Measurements from ENCODE around the gene ARRDC1. TPM values are rescaled to one million over a fixed set of nuclear protein-coding genes. Genes with fewer than 3 reads are reported as not detected.
"Not testable (repeated sequence)": the region's sequence is repeated elsewhere in the genome, so short reads cannot be mapped to it uniquely, and the experiment has no call there.

Gene ARRDC1
- total and polyA plus RNA-seq, 8 donors = 26.2 to 77.3 (median 32.6) TPM

GRCh38 chr9:137621131-137621757 is 15.8 kb downstream of the ARRDC1 start:
- intact Hi-C loops (cut with DNase I) = no loop called here
- peaks cover 22 to 60% of the 10 kb centered on the region in 2 donors for H3K4me1 ChIP-seq

GRCh38 chr9:137622211-137622610 is 16.7 kb downstream of the ARRDC1 start:
- intact Hi-C loops (cut with DNase I); ATAC-seq: not testable (repeated sequence)

More at GRCh38 chr9:137621131-137621757, 15.8 kb downstream of the ARRDC1 start:
- Histone ChIP-seq H3K27me3 (no peaks in the 10 kb centered on the region), H3K36me3 (peaks cover 0 to 4% of the 10 kb centered on the region in 2 donors), H3K27ac (no peak overlapping the region), H3K4me3 (no peak overlapping the region), H3K9me3 (no peaks in the 10 kb centered on the region)
- DNase-seq (peak in 1 of 4 donors; percentile 3), ATAC-seq (no peak)
- TF ChIP-seq, protein P1, sequence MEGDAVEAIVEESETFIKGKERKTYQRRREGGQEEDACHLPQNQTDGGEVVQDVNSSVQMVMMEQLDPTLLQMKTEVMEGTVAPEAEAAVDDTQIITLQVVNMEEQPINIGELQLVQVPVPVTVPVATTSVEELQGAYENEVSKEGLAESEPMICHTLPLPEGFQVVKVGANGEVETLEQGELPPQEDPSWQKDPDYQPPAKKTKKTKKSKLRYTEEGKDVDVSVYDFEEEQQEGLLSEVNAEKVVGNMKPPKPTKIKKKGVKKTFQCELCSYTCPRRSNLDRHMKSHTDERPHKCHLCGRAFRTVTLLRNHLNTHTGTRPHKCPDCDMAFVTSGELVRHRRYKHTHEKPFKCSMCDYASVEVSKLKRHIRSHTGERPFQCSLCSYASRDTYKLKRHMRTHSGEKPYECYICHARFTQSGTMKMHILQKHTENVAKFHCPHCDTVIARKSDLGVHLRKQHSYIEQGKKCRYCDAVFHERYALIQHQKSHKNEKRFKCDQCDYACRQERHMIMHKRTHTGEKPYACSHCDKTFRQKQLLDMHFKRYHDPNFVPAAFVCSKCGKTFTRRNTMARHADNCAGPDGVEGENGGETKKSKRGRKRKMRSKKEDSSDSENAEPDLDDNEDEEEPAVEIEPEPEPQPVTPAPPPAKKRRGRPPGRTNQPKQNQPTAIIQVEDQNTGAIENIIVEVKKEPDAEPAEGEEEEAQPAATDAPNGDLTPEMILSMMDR (IDR thresholded peaks at IDR 0.05) = peak in 1 of 2 donors; percentile 35

GRCh38 chr9:137626464-137626863 is 21.0 kb downstream of the ARRDC1 start:
- no peak overlapping the region for H3K4me3 ChIP-seq
- H3K4me1 ChIP-seq = peaks cover 14 to 75% of the 10 kb centered on the region in 2 donors
- TF ChIP-seq, protein P1 (IDR thresholded peaks at IDR 0.05) = no peak
- H3K36me3 ChIP-seq = no peaks in the 10 kb centered on the region
- no peak overlapping the region for H3K27ac ChIP-seq
- DNase-seq = no peak
- no peaks in the 10 kb centered on the region for H3K27me3 ChIP-seq
- intact Hi-C loops (cut with DNase I) = no loop called here
- H3K9me3 ChIP-seq = no peaks in the 10 kb centered on the region
- no peak for ATAC-seq

More at GRCh38 chr9:137622211-137622610, 16.7 kb downstream of the ARRDC1 start:
- H3K27me3 ChIP-seq, H3K9me3 ChIP-seq, H3K4me3 ChIP-seq, H3K36me3 ChIP-seq, H3K27ac ChIP-seq: not testable (repeated sequence)
- H3K4me1 ChIP-seq = peaks cover 22 to 64% of the 10 kb centered on the region in 2 donors
- DNase-seq = peak in 1 of 4 donors; percentile 27

- H3K27me3 ChIP-seq; H3K9me3 ChIP-seq; H3K36me3 ChIP-seq; H3K27ac ChIP-seq; intact Hi-C loops (cut with DNase I); ATAC-seq; H3K4me3 ChIP-seq: not testable (repeated sequence)
- DNase-seq = peak in 1 of 4 donors; percentile 32
- H3K4me1 ChIP-seq = peaks cover 14 to 76% of the 10 kb centered on the region in 2 donors
Measured at GRCh38 chr9:137627406-137627805, 21.9 kb downstream of the ARRDC1 start.

DNA sequence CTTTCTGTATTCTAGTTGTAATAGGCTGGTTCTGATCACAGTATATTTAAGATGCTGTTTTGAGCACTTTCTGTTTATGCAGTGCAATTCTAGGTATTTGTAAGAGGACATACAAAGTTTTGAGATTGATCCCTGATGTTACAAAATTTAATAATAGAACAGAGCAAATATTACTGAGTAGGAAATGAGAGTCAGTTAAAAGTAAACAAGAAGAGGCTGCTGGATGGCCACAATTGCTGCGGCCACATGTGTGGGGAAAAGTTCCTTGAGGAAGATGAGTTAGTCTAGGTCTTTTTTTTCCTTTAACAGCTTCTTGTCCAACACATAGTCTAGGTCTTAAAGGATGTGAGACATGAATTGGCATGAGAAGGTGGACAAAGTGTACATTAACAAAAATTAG is 24.6 kb downstream of the ARRDC1 start:
- Histone ChIP-seq H3K27ac (peak overlapping the region in 1 of 2 donors; percentile 48), H3K4me3 (no peak overlapping the region), H3K4me1 (peaks cover 14 to 76% of the 10 kb centered on the region in 2 donors), H3K9me3 (no peaks in the 10 kb centered on the region), H3K36me3 (no peaks in the 10 kb centered on the region), H3K27me3 (no peaks in the 10 kb centered on the region)
- ATAC-seq = no peak
- TF ChIP-seq, protein P1 (IDR thresholded peaks at IDR 0.05) = no peak
- no peak for DNase-seq
- intact Hi-C loops (cut with DNase I) = no loop called here

GRCh38 chr9:137630679-137631078 is 25.2 kb downstream of the ARRDC1 start:
- DNase-seq (no peak), ATAC-seq (no peak)
- H3K4me1 ChIP-seq = peaks cover 14 to 71% of the 10 kb centered on the region in 2 donors
- TF ChIP-seq, protein P1 (IDR thresholded peaks at IDR 0.05) = no peak
- no peaks in the 10 kb centered on the region for H3K9me3 ChIP-seq
- no peak overlapping the region for H3K4me3 ChIP-seq
- H3K27ac ChIP-seq = peak overlapping the region in 1 of 2 donors; percentile 48
- intact Hi-C loops (cut with DNase I) = no loop called here
- no peaks in the 10 kb centered on the region for H3K27me3 ChIP-seq
- no peaks in the 10 kb centered on the region for H3K36me3 ChIP-seq

All from left lung (tissue), 10 donors.